ENCODE measurements around the gene CREB3L2. TPM values are rescaled to one million over a fixed set of nuclear protein-coding genes. Genes with fewer than 3 reads are reported as not detected.

CREB3L2 gene
- total RNA-seq, 3 donors from 2014 or later (not counting 1 experiment from before 2014, with no cell fraction given), result 45.9 to 54.6 (median 52.5) TPM

DNA sequence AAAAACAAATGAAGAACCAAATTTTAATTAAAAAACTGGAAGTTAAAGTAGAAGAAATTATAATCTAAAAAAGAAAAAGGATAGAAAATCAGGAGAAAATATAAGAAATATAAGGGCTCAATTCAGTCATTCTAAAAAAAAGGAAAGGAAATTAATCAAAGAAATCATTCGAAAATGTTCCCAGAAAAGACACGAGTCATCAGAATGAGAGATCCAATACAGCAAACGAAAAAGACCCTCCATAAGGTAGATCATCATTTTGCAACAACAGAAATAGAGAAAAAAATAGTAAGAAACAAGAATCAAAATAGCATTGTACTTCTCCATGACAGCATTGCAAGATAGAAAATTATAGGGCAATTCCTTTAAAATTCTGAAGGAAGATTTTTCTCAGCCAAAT lies 132.6 kb downstream of the CREB3L2 start:
- TF ChIP-seq, protein P1, sequence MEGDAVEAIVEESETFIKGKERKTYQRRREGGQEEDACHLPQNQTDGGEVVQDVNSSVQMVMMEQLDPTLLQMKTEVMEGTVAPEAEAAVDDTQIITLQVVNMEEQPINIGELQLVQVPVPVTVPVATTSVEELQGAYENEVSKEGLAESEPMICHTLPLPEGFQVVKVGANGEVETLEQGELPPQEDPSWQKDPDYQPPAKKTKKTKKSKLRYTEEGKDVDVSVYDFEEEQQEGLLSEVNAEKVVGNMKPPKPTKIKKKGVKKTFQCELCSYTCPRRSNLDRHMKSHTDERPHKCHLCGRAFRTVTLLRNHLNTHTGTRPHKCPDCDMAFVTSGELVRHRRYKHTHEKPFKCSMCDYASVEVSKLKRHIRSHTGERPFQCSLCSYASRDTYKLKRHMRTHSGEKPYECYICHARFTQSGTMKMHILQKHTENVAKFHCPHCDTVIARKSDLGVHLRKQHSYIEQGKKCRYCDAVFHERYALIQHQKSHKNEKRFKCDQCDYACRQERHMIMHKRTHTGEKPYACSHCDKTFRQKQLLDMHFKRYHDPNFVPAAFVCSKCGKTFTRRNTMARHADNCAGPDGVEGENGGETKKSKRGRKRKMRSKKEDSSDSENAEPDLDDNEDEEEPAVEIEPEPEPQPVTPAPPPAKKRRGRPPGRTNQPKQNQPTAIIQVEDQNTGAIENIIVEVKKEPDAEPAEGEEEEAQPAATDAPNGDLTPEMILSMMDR (IDR thresholded peaks at IDR 0.05), result no peak
- WGBS (ENCODE audit: insufficient coverage), result no CpG with 5 or more reads among the region's 3 CpGs
- Mint-ChIP-seq H3K27me3 (ENCODE audit: low read depth in 2 of 2) (no peaks in the 10 kb centered on the region), H3K27ac (no peak overlapping the region), H3K4me1 (peaks cover 0 to 6% of the 10 kb centered on the region in 2 donors), H3K4me3 (no peak overlapping the region), H3K9me3 (no peaks in the 10 kb centered on the region), H3K36me3 (peaks cover 18% of the 10 kb centered on the region)
- intact Hi-C loops (cut with micrococcal nuclease), result no loop called here
- no peaks in the 10 kb centered on the region for H3K4me1 ChIP-seq (ENCODE audit: control insufficient read depth, insufficient read depth, low read length)
- no peaks in the 10 kb centered on the region for H3K9me3 ChIP-seq (ENCODE audit: control insufficient read depth, insufficient read depth, low read length)
- H3K27me3 ChIP-seq (ENCODE audit: control insufficient read depth, insufficient read depth, low read length), result no peaks in the 10 kb centered on the region
- DNase-seq (no peak), ATAC-seq (no peak)
- H3K4me3 ChIP-seq (ENCODE audit: low read length), result no peak overlapping the region
- H3K27ac ChIP-seq (ENCODE audit: low read length), result no peak overlapping the region
- peaks cover 20% of the 10 kb centered on the region for H3K36me3 ChIP-seq (ENCODE audit: control insufficient read depth, insufficient read depth, low read length)

DNA sequence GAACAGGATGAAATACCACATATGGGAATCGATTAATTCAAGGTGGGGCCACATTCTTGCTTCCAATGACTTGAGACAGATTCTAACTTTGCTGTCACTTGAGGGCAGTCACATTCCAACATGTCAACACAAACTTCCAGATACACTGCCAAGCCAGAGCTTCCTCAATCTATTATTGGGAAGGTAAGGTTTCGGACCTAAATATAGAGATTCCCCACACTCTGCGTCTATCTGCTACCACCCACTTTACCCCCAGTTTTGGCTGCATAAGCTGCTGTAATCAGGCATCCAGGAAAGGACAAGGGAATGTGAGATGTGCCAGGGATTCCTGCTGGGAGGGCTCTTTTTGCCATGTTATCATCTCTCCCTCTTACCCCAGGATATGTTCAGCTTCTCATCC lies 134.6 kb downstream of the CREB3L2 start:
- Mint-ChIP-seq H3K27me3 (ENCODE audit: low read depth in 2 of 2) (no peaks in the 10 kb centered on the region), H3K36me3 (peaks cover 18% of the 10 kb centered on the region), H3K27ac (no peak overlapping the region), H3K4me3 (no peak overlapping the region), H3K4me1 (peaks cover 0 to 4% of the 10 kb centered on the region in 2 donors), H3K9me3 (no peaks in the 10 kb centered on the region)
- intact Hi-C loops (cut with micrococcal nuclease), result no loop called here
- DNase-seq (no peak), ATAC-seq (no peak)
- 91% methylated on average over 2 of the region's 3 CpGs for WGBS (ENCODE audit: insufficient coverage)
- no peaks in the 10 kb centered on the region for H3K4me1 ChIP-seq (ENCODE audit: control insufficient read depth, insufficient read depth, low read length)
- TF ChIP-seq, protein P1 (IDR thresholded peaks at IDR 0.05), result no peak
- no peak overlapping the region for H3K4me3 ChIP-seq (ENCODE audit: low read length)
- no peaks in the 10 kb centered on the region for H3K9me3 ChIP-seq (ENCODE audit: control insufficient read depth, insufficient read depth, low read length)
- H3K27me3 ChIP-seq (ENCODE audit: control insufficient read depth, insufficient read depth, low read length), result no peaks in the 10 kb centered on the region
- H3K27ac ChIP-seq (ENCODE audit: low read length), result no peak overlapping the region
- peaks cover 13% of the 10 kb centered on the region for H3K36me3 ChIP-seq (ENCODE audit: control insufficient read depth, insufficient read depth, low read length)

DNA sequence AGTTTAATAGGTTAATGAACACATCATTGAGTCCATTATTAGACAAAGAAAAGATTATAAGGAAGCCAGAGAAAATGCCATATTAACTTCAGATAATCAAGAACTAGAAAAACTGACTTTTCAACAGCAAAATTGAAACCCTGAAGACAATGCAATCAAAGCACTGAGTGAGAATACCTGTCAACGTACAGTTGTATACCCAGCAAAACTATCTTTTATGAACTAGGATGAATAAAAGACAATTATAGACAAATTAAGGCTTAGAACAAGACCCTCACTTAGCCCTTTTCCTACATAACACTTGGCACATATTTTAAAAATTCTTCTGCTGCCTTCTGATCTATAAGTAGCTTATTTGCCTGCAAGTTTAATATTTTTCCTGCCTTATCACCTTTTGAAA lies 136.1 kb downstream of the CREB3L2 start:
- H3K4me1 ChIP-seq (ENCODE audit: control insufficient read depth, insufficient read depth, low read length), result no peaks in the 10 kb centered on the region
- Mint-ChIP-seq H3K27me3 (ENCODE audit: low read depth in 2 of 2) (no peaks in the 10 kb centered on the region), H3K27ac (no peak overlapping the region), H3K9me3 (no peaks in the 10 kb centered on the region), H3K4me3 (no peak overlapping the region), H3K36me3 (peaks cover 24% of the 10 kb centered on the region), H3K4me1 (peaks cover 0 to 4% of the 10 kb centered on the region in 2 donors)
- no peak overlapping the region for H3K27ac ChIP-seq (ENCODE audit: low read length)
- no peaks in the 10 kb centered on the region for H3K27me3 ChIP-seq (ENCODE audit: control insufficient read depth, insufficient read depth, low read length)
- H3K36me3 ChIP-seq (ENCODE audit: control insufficient read depth, insufficient read depth, low read length), result peaks cover 13% of the 10 kb centered on the region
- TF ChIP-seq, protein P1 (IDR thresholded peaks at IDR 0.05), result no peak
- no peaks in the 10 kb centered on the region for H3K9me3 ChIP-seq (ENCODE audit: control insufficient read depth, insufficient read depth, low read length)
- intact Hi-C loops (cut with micrococcal nuclease), result no loop called here
- WGBS (ENCODE audit: insufficient coverage), result no CpG with 5 or more reads among the region's 1 CpG
- ATAC-seq, result no peak
- H3K4me3 ChIP-seq (ENCODE audit: low read length), result no peak overlapping the region
- no peak for DNase-seq

DNA sequence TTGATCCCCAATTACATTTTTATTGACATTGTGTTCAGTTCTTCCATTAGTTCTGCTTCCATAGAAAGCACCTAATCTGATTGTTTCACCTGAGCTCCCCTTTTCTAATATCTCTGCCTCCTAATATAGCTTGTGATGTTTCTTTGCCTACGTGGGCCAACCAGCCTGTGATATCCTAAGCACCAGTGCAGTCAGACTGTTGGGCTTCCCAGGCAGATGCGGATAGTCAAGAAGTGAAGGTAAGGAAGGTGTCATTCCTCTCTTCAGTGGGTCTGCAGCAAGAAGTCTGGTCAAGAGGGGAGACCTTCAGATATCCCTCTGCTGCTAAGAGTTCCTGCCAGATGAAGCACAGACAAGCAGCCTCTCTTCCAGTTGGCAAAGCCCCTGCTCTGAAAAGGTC lies 138.9 kb downstream of the CREB3L2 start:
- no peak overlapping the region for H3K27ac Mint-ChIP-seq
- no peaks in the 10 kb centered on the region for H3K27me3 Mint-ChIP-seq (ENCODE audit: low read depth in 2 of 2)
- no peaks in the 10 kb centered on the region for H3K27me3 ChIP-seq (ENCODE audit: control insufficient read depth, insufficient read depth, low read length)
- TF ChIP-seq, protein P1 (IDR thresholded peaks at IDR 0.05), result no peak
- no peak overlapping the region for H3K4me3 ChIP-seq (ENCODE audit: low read length)
- DNase-seq, result no peak
- 95% methylated on average over 2 of the region's 2 CpGs for WGBS (ENCODE audit: insufficient coverage)
- peaks cover 24% of the 10 kb centered on the region for H3K36me3 Mint-ChIP-seq
- peaks cover 0 to 4% of the 10 kb centered on the region in 2 donors for H3K4me1 Mint-ChIP-seq
- H3K4me1 ChIP-seq (ENCODE audit: control insufficient read depth, insufficient read depth, low read length), result no peaks in the 10 kb centered on the region
- ATAC-seq, result no peak
- peaks cover 13% of the 10 kb centered on the region for H3K36me3 ChIP-seq (ENCODE audit: control insufficient read depth, insufficient read depth, low read length)
- no peak overlapping the region for H3K27ac ChIP-seq (ENCODE audit: low read length)
- H3K9me3 ChIP-seq (ENCODE audit: control insufficient read depth, insufficient read depth, low read length), result no peaks in the 10 kb centered on the region
- intact Hi-C loops (cut with micrococcal nuclease), result no loop called here
- no peak overlapping the region for H3K4me3 Mint-ChIP-seq
- H3K9me3 Mint-ChIP-seq, result no peaks in the 10 kb centered on the region

Measured in natural killer cell (primary cell).